GM12891 (cell line): Measurements from ENCODE around the gene APOL6.

Experiments used
- PAX5 ChIP-seq: IDR thresholded peaks from 2 replicates; pipeline ENCODE4 v1.6.1; 2011; ENCODE audit warnings: low read length, moderate library complexity, mild to moderate bottlenecking; ENCODE audit not compliant: insufficient read depth, severe bottlenecking
- POLR2A ChIP-seq: IDR thresholded peaks from 2 replicates; pipeline ENCODE4 v1.6.1; 2011; ENCODE audit warnings: low read depth, low read length, control low read depth
- POLR2AphosphoS5 ChIP-seq: IDR thresholded peaks from 2 replicates; pipeline ENCODE4 v1.6.1; 2011; ENCODE audit warnings: low read depth, low read length, control low read depth
- SPI1 ChIP-seq: IDR thresholded peaks from 2 replicates; pipeline ENCODE4 v1.6.1; 2011; ENCODE audit warnings: low read depth, low read length, control low read depth
- TAF1 ChIP-seq: IDR thresholded peaks from 2 replicates; pipeline ENCODE4 v1.6.1; 2011; ENCODE audit warnings: low read depth, low read length, control low read depth

GRCh38 chr22:35612903-35613302 lies 35.3 kb upstream of the APOL6 start:
- TF ChIP-seq POLR2A (no peak), POLR2AphosphoS5 (no peak), TAF1 (no peak), PAX5 (no peak), SPI1 (no peak)
